A549 (cell line): ENCODE results near the gene MUC5AC. TPM values are rescaled to one million over a fixed set of nuclear protein-coding genes. Genes with fewer than 3 reads are reported as not detected.

Source experiments
- ATAC-seq, 2 experiments: fragments of 200-7000 bp in 1 of 2; fragments of >200 bp in 1 of 2; cut with Nextera tagmentation in 1 of 2; cut with Tn5 transposase in 1 of 2; 3 replicates each; pipeline versions ENCODE4 v1.8.0 to v1.9.1; 2018 to 2020; ENCODE audit warnings: mild to moderate bottlenecking in 1 of 2, moderate library complexity in 1 of 2
- CTCF ChIA-PET: fragments of 300-600 bp; sonication (Branson Sonifier 250); formaldehyde crosslinking; extraction: SDS; loops from one replicate; lab custom pipeline; 2021; ENCODE audit warnings: antibody characterized with exemption, inconsistent platforms; lab: Yijun Ruan, JAX
- POLR2A ChIA-PET: fragments of 350-600 bp; formaldehyde crosslinking; extraction: SDS; loops from one replicate; lab custom pipeline; 2021; ENCODE audit warnings: antibody characterized with exemption, inconsistent platforms; lab: Yijun Ruan, JAX
- DNase-seq, 2 experiments: peaks; one replicate each; pipeline versions ENCODE4 v3.0.0 to v3.0.0-alpha.2; 2011 to 2016; ENCODE audit warnings: low read depth in 1 of 2, low spot score in 1 of 2
- FAIRE-seq: peaks from 2 replicates; lab custom pipeline; 2011; peaks lifted over from hg19 to GRCh38; lab: Jason Lieb, UNC
- H3K27ac ChIP-seq, 2 experiments: fragments of >200 bp; sonication (Bioruptor Twin); formaldehyde crosslinking; 3 replicates each; pipeline ENCODE4 v1.5.1; 2016 to 2017
- H3K4me1 ChIP-seq: fragments of >200 bp; sonication (Bioruptor Twin); formaldehyde crosslinking; 3 replicates; pipeline ENCODE4 v1.6.1; 2016
- H3K4me2 ChIP-seq: fragments of >200 bp; sonication (Bioruptor Twin); formaldehyde crosslinking; 3 replicates; pipeline ENCODE4 v1.6.1; 2016
- H3K4me3 ChIP-seq: fragments of >200 bp; sonication (Bioruptor Twin); formaldehyde crosslinking; 3 replicates; pipeline ENCODE4 v1.5.1; 2016
- H3K9me3 ChIP-seq: fragments of >200 bp; sonication (Bioruptor Twin); formaldehyde crosslinking; 3 replicates; pipeline ENCODE4 v1.6.1; 2016
- BCL3 ChIP-seq: fragments of >200 bp; sonication (Bioruptor Twin); formaldehyde crosslinking; IDR thresholded peaks from 3 replicates; pipeline ENCODE4 v1.6.1; 2016
- BHLHE40 ChIP-seq: IDR thresholded peaks from 2 replicates; pipeline ENCODE4 v1.6.1; 2012; ENCODE audit warnings: low read depth, low read length, inconsistent platforms
- CBX2 ChIP-seq: fragments of 200-600 bp; sonication (generic); IDR thresholded peaks from 2 replicates; pipeline ENCODE4 v1.6.1; 2016; ENCODE audit warnings: low read depth, mild to moderate bottlenecking, borderline replicate concordance
- CHD4 ChIP-seq: fragments of 200-600 bp; sonication (generic); IDR thresholded peaks from 2 replicates; pipeline ENCODE4 v1.6.1; 2016; ENCODE audit warnings: antibody characterized with exemption, mild to moderate bottlenecking, borderline replicate concordance
- CTCF ChIP-seq: fragments of >200 bp; sonication (Bioruptor Twin); formaldehyde crosslinking; IDR thresholded peaks from 3 replicates; pipeline ENCODE4 v1.5.1; 2016
- E2F6 ChIP-seq: IDR thresholded peaks from 2 replicates; pipeline ENCODE4 v1.6.1; 2012; ENCODE audit warnings: low read depth, borderline replicate concordance
- EHMT2 ChIP-seq: fragments of 200-600 bp; sonication (generic); IDR thresholded peaks from 2 replicates; pipeline ENCODE4 v1.6.1; 2016; ENCODE audit warnings: antibody characterized with exemption, low read depth, mild to moderate bottlenecking, moderate library complexity
- EP300 ChIP-seq, 2 experiments: fragments of >200 bp; sonication (Bioruptor Twin); formaldehyde crosslinking; IDR thresholded peaks; 2 replicates in 1 of 2; 3 replicates in 1 of 2; pipeline ENCODE4 v1.6.1; 2016 to 2017
- ESRRA ChIP-seq: fragments of 150-350 bp; IDR thresholded peaks from 2 replicates; pipeline ENCODE4 v1.6.1; 2014; ENCODE audit warnings: mild to moderate bottlenecking, low read length, borderline replicate concordance
- FOSL2 ChIP-seq, 2 experiments: fragments of 450-650 bp in 1 of 2; fragments of >200 bp in 1 of 2; sonication (Bioruptor Twin) in 1 of 2; formaldehyde crosslinking; IDR thresholded peaks; 2 replicates each; pipeline versions ENCODE4 v1.5.0 to v1.6.1; 2016 to 2020; ENCODE audit warnings: mild to moderate bottlenecking in 1 of 2, moderate library complexity in 1 of 2
- HOXB13 ChIP-seq: fragments of 250-450 bp; sonication (Bioruptor Pico); IDR thresholded peaks from 2 replicates; pipeline ENCODE4 v1.5.0; 2020; ENCODE audit warnings: low read depth, mild to moderate bottlenecking, moderate library complexity
- KDM1A ChIP-seq: fragments of 200-600 bp; sonication (generic); IDR thresholded peaks from 2 replicates; pipeline ENCODE4 v1.6.1; 2016; ENCODE audit warnings: low read depth, mild to moderate bottlenecking
- MAX ChIP-seq: IDR thresholded peaks from 2 replicates; pipeline ENCODE4 v1.6.1; 2012
- MAZ ChIP-seq: fragments of 150-350 bp; IDR thresholded peaks from 2 replicates; pipeline ENCODE4 v1.6.1; 2014; ENCODE audit warnings: antibody characterized with exemption, low read depth, low read length, borderline replicate concordance
- MYC ChIP-seq: IDR thresholded peaks from 2 replicates; pipeline ENCODE4 v1.6.1; 2012; ENCODE audit warnings: mild to moderate bottlenecking, inconsistent platforms, low read length, improper control_type of control experiment, borderline replicate concordance
- NR3C1 ChIP-seq: fragments of >200 bp; sonication (Bioruptor Twin); formaldehyde crosslinking; IDR thresholded peaks from 3 replicates; pipeline ENCODE4 v1.6.1; 2017
- PHF8 ChIP-seq: fragments of 200-600 bp; sonication (generic); IDR thresholded peaks from 2 replicates; pipeline ENCODE4 v1.6.1; 2016; ENCODE audit warnings: low read depth, mild to moderate bottlenecking, antibody characterized with exemption, moderate library complexity, borderline replicate concordance
- RNF2 ChIP-seq: fragments of 200-600 bp; sonication (generic); IDR thresholded peaks from 2 replicates; pipeline ENCODE4 v1.6.1; 2016; ENCODE audit warnings: low read depth, mild to moderate bottlenecking, antibody characterized with exemption, moderate library complexity, borderline replicate concordance
- SMC3 ChIP-seq: fragments of >200 bp; sonication (Bioruptor Twin); formaldehyde crosslinking; IDR thresholded peaks from 3 replicates; pipeline ENCODE4 v1.6.1; 2018; ENCODE audit warnings: inconsistent platforms
- TFCP2L1 ChIP-seq: fragments of 250-450 bp; sonication (Bioruptor Pico); IDR thresholded peaks from 2 replicates; pipeline ENCODE4 v1.5.0; 2021; ENCODE audit warnings: mild to moderate bottlenecking
- USF2 ChIP-seq: fragments of 450-650 bp; IDR thresholded peaks from 2 replicates; pipeline ENCODE4 v1.6.1; 2014; ENCODE audit warnings: antibody characterized with exemption
- ZSCAN20 ChIP-seq: fragments of 250-450 bp; sonication (Bioruptor Pico); IDR thresholded peaks from 2 replicates; pipeline ENCODE4 v1.8.0; 2022; ENCODE audit warnings: mild to moderate bottlenecking, moderate library complexity
- WGBS: methylation state at CpG from one replicate; pipeline ENCODE4 v1.1.6; 2017; ENCODE audit errors: missing lambda C conversion rate; 5-methylcytosine and 5-hydroxymethylcytosine counted together
- polyA plus RNA-seq, 4 experiments: library from polyadenylated mRNA; depleted of rRNA in 3 of 4; stranded (reverse); fragments of >200 nt; fragmentation: RNase III in 1 of 4; extraction: RNeasy Plus Mini Kit Qiagen cat#74134 plus additional on column Dnase treatment in 1 of 4; gene quantifications; 2 replicates in 3 of 4; 3 replicates in 1 of 4; pipeline ENCODE4 v1.2.3, GENCODE V29; 2011 to 2017

MUC5AC gene
- polyA plus RNA-seq, 2 of the 4 experiments (the other 2 are of a cell fraction), result 0.18 to 7.4 TPM

GRCh38 chr11:1168256-1168655 is 10.5 kb downstream of the MUC5AC start:
- no peak overlapping the region for H3K4me2 ChIP-seq
- TF ChIP-seq BCL3, result no peak
- no peak for TF ChIP-seq ZSCAN20 (CRISPR knock-in tag)
- no peak for TF ChIP-seq USF2
- TF ChIP-seq MAZ, result no peak
- TF ChIP-seq CHD4, result no peak
- no peak for TF ChIP-seq E2F6
- TF ChIP-seq MYC, result no peak
- TF ChIP-seq EP300 (IDR thresholded peaks at IDR 0.05), result no peak
- TF ChIP-seq MAX, result no peak
- TF ChIP-seq TFCP2L1 (CRISPR knock-in tag), result no peak
- no peak for TF ChIP-seq EHMT2
- no peak for TF ChIP-seq CTCF
- TF ChIP-seq NR3C1, result no peak
- no peak for TF ChIP-seq HOXB13 (CRISPR knock-in tag)
- no peak for TF ChIP-seq KDM1A
- TF ChIP-seq FOSL2 (IDR thresholded peaks at IDR 0.05), result no peak
- no peak for TF ChIP-seq FOSL2 (CRISPR knock-in tag; IDR thresholded peaks at IDR 0.05)
- TF ChIP-seq BHLHE40, result no peak
- TF ChIP-seq, all 56 proteins: peak for 0
- no peak for FAIRE-seq
- 81% methylated on average over 8 of the region's 11 CpGs for WGBS
- H3K4me3 ChIP-seq, result no peak overlapping the region
- H3K27ac ChIP-seq, result no peak overlapping the region
- ChIA-PET CTCF (interaction anchor here (1.0 to 1.3 kb wide), 3 partner anchors 34 to 54 kb away, joined by 3 to 4 read pairs (median 3); no protein-coding TSS in a partner anchor), POLR2A (no interaction called here)
- ATAC-seq, result peak; percentile 14 to 19; a peak in 2 of 6 replicates
- H3K9me3 ChIP-seq, result no peaks in the 10 kb centered on the region
- H3K4me1 ChIP-seq, result no peaks in the 10 kb centered on the region
- no peak for DNase-seq

- Histone ChIP-seq H3K27ac (no peak overlapping the region), H3K4me1 (no peaks in the 10 kb centered on the region), H3K4me2 (no peak overlapping the region), H3K9me3 (no peaks in the 10 kb centered on the region), H3K4me3 (no peak overlapping the region)
- WGBS, result 89% methylated on average over 21 of the region's 23 CpGs
- FAIRE-seq, result no peak
- ChIA-PET CTCF (interaction anchor here (1.0 kb wide), 1 partner anchor 34 kb away, joined by 4 read pairs; no protein-coding TSS in a partner anchor), POLR2A (no interaction called here)
- ATAC-seq, result peak in 1 of 2 experiments; percentile 9; a peak in 2 of 6 replicates
- DNase-seq, result no peak
- TF ChIP-seq SMC3 (no peak), HOXB13 (CRISPR knock-in tag) (no peak), ESRRA (no peak), RNF2 (no peak), CBX2 (no peak), PHF8 (no peak)
Measured at GRCh38 chr11:1168721-1169161, 11.0 kb downstream of the MUC5AC start.
